ENCODE results near the gene PLXNA4.

DNA sequence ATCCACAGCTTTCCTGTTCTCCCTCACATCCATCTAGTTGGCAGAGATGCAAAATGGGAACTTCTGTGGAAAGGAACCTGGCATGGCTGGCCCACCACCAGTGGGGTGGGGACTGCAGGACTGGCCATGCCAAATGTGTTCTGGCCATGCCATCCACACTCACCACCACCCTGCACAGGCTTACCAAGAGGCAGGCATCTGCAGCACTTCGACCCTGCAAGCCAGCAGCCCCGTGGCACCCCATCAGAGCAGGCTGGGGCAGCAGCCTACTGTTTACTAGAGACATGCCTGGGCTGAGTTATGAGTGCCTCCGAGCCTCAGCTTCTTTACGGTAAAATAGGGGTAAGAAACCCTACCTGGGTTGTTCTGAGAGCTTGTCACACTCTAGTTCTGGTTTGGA is 313.1 kb downstream of the PLXNA4 start:
- no peak for TF ChIP-seq POLR2AphosphoS5 (IDR thresholded peaks at IDR 0.05; ENCODE audit: low read depth, low read length)
- no peak for TF ChIP-seq POLR2A (IDR thresholded peaks at IDR 0.05; ENCODE audit: low read depth, low read length)
- TF ChIP-seq TAF1 (IDR thresholded peaks at IDR 0.05; ENCODE audit: borderline replicate concordance, low read depth, low read length) = no peak

Measured in GM12892 (cell line).